ENCODE results near the gene ZNF32.

ZNF32 gene

DNA sequence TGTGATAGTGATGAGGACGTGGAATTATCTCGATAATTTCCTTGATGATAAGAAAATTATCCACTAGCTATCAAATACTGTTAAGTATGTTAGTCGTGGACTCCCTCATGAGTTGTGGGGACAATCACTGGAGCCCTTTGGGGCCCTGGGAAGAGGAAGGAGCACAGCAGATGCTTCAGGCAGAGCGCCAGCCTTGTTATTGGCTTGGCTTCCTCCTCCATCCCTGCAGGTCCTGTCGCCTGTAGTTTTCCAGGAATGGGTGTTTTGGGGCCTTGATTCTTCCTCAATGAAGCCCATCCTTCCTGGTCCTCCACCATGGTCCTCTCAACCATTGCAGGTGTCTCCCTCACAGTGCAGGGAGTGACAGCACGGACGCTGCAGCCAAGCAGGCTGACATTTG is 32.5 kb upstream of the ZNF32 start:
- DNase-seq (ENCODE audit: low read depth in 1 of 2, low spot score in 1 of 2) = no peak

DNA sequence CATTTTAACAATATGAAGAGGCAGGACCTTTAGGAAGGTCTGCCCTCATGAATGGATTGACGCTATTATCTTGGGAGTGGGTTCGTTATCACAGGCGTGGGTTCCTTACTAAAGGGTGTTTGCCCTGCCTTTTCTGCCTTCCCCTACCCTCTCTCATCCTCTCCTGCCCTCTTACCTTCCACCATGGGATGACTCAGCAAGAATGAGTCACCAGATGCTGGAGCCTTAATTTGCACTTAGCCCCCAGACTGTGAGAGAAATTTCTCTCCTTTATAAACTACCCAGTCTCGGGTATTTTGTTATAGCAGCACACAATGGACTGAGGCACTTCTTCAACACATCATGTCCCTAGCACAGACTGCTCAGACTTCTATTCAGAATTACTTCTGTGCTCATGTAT is 31.4 kb upstream of the ZNF32 start:
- no peak for DNase-seq (ENCODE audit: low read depth in 1 of 2, low spot score in 1 of 2)

GRCh38 chr10:43679509-43679908 is 30.8 kb upstream of the ZNF32 start:
- no peak for DNase-seq (ENCODE audit: low read depth in 1 of 2, low spot score in 1 of 2)

DNA sequence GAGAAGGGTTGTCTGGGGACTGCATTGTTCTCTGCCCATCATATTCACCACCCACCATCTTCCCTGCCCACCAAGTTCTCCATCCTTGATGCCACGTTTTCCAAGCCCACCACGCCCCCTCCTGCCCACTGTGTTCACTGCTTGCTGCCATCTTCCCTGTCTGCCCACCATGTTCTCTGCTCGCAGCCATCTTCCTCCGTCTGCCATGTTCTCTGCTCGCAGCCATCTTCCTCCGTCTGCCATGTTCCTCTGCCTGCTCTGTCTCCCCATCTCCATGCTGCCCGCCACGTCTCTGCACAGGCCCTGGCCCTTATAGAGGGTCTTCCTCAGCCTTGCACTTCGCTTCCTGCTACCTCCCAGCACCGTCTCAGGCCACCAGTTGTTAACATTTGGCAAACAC is 30.0 kb upstream of the ZNF32 start:
- no peak for DNase-seq (ENCODE audit: low read depth in 1 of 2, low spot score in 1 of 2)

DNA sequence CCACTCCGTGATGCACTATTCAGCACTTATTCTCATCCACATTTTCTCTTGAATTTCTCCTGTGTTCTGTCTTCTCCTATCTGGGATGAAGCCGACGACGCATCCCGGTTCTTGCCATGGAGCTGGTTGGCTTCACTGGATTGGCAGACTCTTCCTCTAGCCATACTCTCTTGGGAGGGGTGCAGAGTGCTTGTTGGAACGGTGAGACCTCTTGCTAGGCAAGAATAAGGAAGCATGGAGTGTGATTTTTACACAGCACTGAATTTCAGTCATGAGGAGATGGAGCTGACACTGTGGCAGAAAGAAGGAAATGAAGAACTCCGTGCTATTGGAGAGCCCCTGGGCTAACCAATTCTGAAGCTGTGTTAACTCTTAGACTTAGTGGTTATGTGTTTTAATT is 28.2 kb upstream of the ZNF32 start:
- no peak for DNase-seq (ENCODE audit: low read depth in 1 of 2, low spot score in 1 of 2)

DNA sequence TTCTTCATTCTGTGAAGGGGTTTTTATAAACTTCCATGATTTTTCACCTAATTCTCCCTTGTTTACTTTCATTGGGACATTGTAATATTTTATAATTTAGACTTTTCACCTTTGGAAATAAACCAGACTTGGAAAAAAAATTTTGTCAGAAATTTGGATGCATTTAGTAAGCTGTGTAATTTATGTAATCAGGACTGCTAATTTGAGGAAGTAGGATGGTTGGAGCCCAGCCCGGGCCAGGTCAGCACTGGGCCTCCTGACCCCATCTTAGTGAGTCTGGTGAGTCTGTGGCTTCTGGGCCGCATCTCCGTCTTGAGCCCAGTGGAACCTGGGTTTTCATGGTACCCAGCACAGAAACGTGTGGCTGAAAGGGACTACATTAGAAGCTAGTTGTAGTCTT is 27.6 kb upstream of the ZNF32 start:
- no peak for DNase-seq (ENCODE audit: low read depth in 1 of 2, low spot score in 1 of 2)

DNA sequence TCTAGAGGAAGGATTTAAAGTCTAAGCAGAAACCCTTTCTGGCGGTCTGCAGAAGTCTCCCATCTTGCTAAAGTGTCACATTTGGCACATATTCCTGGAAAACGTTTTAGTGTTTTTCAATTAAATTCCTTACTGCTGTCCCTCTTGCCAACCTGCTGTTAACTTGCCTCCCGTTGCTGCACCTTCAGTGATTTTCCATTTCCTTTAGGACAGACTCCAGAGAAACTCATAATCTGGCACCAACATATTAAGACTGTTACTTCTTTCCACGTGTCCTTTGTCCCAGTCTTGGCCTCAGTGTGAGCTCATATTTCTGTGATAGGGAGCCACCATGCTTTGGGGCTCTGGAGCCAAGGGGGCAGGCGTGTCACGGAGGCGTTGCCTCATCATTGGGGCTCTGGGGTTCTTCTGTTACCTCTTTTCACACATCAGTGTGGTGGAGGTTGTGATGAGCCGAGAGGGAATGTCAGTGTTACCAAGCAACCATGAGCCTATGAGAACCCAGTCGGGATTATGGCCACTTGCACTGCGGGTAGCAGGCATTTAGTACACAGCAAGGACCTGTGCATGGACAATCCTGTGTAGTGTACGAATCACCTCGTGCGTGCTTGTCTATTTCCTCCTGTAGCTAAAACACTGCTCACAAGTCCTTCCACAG is 26.0 kb upstream of the ZNF32 start:
- DNase-seq (ENCODE audit: low read depth in 1 of 2, low spot score in 1 of 2) = no peak

GRCh38 chr10:43673471-43673870 is 24.8 kb upstream of the ZNF32 start:
- DNase-seq (ENCODE audit: low read depth in 1 of 2, low spot score in 1 of 2) = no peak

- DNase-seq (ENCODE audit: low read depth in 1 of 2, low spot score in 1 of 2) = no peak
These were observed 23.2 kb upstream of the ZNF32 start for GRCh38 chr10:43671659-43672531.

DNA sequence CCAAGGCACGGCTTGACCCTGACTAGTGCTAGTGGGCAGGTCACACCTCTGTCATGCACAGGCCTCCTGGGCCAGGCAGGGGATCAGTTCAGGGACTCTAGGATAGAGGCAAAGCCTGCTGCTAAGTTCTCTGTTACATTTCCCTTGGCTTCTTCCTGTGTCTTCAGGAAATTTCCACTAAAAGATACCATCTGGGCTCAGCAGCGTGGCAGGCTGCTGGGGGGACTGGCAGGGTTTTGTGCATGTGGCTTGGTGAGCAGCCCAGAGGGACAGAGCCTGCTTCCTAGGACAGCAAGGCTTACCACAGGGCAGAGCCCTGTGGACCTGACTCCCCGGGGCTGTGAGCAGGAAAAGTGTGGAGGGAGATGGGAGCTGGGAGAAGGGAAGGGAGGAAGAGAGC is 20.7 kb upstream of the ZNF32 start:
- DNase-seq (ENCODE audit: low read depth in 1 of 2, low spot score in 1 of 2) = no peak

DNA sequence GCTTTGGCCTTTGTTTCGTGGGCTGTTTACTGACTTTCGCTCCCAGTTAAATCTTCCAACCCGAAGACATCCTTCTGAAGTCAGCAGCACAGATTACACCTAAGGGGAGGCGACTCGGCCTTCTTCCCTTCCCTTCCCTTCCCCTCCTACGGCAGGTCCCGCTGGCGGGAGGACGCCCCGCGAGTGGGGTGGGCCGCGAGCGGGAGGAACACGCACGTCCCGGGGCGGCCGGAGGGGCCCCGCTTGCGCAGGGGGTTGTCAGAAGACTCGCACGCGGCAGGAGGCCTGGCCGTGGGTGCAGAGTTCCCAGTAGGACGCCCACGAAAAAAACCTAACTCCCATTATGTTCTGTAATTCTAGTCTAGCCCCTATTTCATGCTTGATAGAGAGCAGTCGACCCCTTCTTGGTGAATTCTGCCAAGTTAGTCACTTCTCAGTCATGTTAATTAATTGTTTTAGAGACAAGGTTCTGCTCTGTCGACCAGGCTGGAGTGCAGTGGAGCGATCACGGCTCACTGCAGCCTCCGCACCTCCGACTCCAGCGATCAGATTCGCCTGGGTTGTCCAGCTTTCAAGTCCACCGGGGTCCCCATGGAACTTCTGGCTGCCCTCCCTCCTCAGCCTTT is 19.2 kb upstream of the ZNF32 start:
- DNase-seq (ENCODE audit: low read depth in 1 of 2, low spot score in 1 of 2) = no peak

GRCh38 chr10:43667317-43667731 is 18.6 kb upstream of the ZNF32 start:
- no peak for DNase-seq (ENCODE audit: low read depth in 1 of 2, low spot score in 1 of 2)

DNA sequence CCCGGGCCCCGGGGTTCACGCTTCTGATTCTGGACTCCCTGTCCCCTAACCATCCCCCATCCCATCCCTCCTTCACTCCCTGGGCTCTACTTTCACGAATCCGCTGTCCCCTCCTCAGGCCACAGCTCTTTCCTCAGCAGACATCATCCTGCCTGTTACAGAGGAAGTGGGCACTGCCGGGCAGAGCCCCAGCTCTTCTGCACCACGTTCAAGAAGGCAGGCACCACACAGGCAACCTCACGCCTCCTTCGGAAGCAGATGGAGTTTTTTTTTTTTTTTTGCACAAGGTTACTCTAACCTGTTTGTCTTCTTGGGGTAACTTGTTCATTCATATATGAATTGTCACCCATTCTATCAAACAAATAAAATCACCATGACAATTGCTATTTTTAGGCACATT is 17.9 kb upstream of the ZNF32 start:
- DNase-seq (ENCODE audit: low read depth in 1 of 2, low spot score in 1 of 2) = no peak

GRCh38 chr10:43665054-43665453 is 16.4 kb upstream of the ZNF32 start:
- no peak for DNase-seq (ENCODE audit: low read depth in 1 of 2, low spot score in 1 of 2)

DNA sequence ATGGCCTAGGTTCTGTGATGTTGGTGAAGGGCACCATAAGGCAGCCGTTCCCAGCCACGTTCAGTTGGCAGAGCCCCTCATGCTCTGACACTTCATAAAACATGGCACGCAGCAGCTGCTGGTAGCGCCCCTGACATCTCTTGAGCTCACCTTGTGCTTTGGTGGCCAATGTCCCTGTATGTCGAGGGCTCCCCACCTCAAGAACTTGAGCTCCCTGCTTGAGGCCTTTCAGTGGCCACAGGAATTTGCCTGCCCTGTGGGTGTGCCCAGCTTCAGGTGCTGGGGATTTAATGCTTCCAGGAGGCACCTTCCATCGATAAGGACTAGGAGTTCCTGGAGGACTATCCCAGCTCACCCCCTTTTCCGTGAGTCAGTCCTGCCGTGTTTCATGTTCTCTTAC is 9.5 kb upstream of the ZNF32 start:
- no peak for DNase-seq (ENCODE audit: low read depth in 1 of 2, low spot score in 1 of 2)

DNA sequence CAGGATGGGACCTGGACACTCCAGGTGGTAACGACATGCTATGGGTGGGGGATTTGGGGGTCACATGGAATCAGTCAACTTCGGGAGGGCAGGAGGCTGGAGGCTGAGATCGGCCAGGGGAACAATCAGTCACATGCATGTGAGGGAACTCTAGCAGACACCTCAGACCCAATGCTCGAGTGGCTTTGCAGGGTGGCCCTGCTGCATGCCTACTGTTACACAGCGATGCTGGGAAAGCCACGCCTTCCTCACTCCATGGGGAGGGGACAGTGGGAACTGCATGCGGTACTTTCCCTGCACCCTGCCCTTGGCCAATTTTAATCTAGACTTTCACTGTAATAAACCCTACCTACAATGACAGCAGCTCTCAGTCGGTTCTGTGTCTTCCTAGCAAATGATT is 6.6 kb upstream of the ZNF32 start:
- no peak for DNase-seq (ENCODE audit: low read depth in 1 of 2, low spot score in 1 of 2)

GRCh38 chr10:43653746-43654145 is 5.1 kb upstream of the ZNF32 start:
- no peak for DNase-seq (ENCODE audit: low read depth in 1 of 2, low spot score in 1 of 2)

- no peak for DNase-seq (ENCODE audit: low read depth in 1 of 2, low spot score in 1 of 2)
These were observed 473 bp upstream of the ZNF32 start for GRCh38 chr10:43649185-43649523.

- no peak for DNase-seq (ENCODE audit: low read depth in 1 of 2, low spot score in 1 of 2)
These were observed 635 bp downstream of the ZNF32 start for GRCh38 chr10:43648095-43648397.

- DNase-seq (ENCODE audit: low read depth in 1 of 2, low spot score in 1 of 2) = no peak
These were observed 1.1 kb downstream of the ZNF32 start for GRCh38 chr10:43647576-43647975.

- DNase-seq (ENCODE audit: low read depth in 1 of 2, low spot score in 1 of 2) = no peak
These were observed 2.8 kb downstream of the ZNF32 start for GRCh38 chr10:43645866-43646265.

DNA sequence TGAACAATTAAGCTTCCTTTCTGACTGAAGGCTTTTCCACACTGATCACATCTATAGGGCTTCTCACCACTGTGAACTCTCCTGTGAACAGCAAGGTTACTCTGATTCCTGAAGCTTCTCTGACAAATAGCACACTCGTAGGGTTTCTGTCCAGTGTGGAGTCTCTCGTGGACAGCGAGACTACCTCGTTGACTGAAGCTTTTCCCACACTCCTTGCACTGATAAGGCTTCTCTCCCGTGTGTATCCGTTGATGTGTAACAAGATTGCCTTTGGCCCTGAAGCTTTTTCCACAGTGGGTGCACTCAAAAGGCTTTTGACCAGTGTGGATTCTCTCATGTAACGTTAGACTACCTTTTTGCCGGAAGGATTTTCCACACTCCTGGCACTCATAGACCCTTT is 4.4 kb downstream of the ZNF32 start:
- DNase-seq (ENCODE audit: low read depth in 1 of 2, low spot score in 1 of 2) = no peak

- no peak for DNase-seq (ENCODE audit: low read depth in 1 of 2, low spot score in 1 of 2)
These were observed 8.1 kb downstream of the ZNF32 start for GRCh38 chr10:43640603-43641002.
